OCI-LY7 (cell line): ENCODE measurements around the gene EPHB1.

ENCODE experiments used
- CTCF ChIP-seq: fragments of 200-600 bp; sonication (generic); conservative IDR thresholded peaks from 2 replicates; pipeline ENCODE4 v1.5.1; 2014; ENCODE audit warnings: mild to moderate bottlenecking, antibody characterized with exemption, low read length, moderate library complexity, mixed read lengths
- EZH2phosphoT487 ChIP-seq: fragments of 200-600 bp; sonication (generic); IDR thresholded peaks from 2 replicates; pipeline ENCODE4 v1.6.1; 2018; ENCODE audit warnings: low read depth, borderline replicate concordance, mild to moderate bottlenecking, mixed run types, antibody characterized with exemption, low read length, moderate library complexity, mixed read lengths

GRCh38 chr3:134892326-134892725 is 97.3 kb downstream of the EPHB1 start:
- no peak for TF ChIP-seq CTCF
- TF ChIP-seq EZH2phosphoT487 = no peak
